ENCODE measurements around the gene SLC44A1.
"Not testable (repeated sequence)": the region's sequence is repeated elsewhere in the genome, so short reads cannot be mapped to it uniquely, and the experiment has no call there.

SLC44A1 gene

GRCh38 chr9:105243015-105243686 lies 1.3 kb upstream of the SLC44A1 start:
- DNase-seq: no peak

- DNase-seq: no peak
Measured at GRCh38 chr9:105244734-105245028, 230 bp downstream of the SLC44A1 start.

DNA sequence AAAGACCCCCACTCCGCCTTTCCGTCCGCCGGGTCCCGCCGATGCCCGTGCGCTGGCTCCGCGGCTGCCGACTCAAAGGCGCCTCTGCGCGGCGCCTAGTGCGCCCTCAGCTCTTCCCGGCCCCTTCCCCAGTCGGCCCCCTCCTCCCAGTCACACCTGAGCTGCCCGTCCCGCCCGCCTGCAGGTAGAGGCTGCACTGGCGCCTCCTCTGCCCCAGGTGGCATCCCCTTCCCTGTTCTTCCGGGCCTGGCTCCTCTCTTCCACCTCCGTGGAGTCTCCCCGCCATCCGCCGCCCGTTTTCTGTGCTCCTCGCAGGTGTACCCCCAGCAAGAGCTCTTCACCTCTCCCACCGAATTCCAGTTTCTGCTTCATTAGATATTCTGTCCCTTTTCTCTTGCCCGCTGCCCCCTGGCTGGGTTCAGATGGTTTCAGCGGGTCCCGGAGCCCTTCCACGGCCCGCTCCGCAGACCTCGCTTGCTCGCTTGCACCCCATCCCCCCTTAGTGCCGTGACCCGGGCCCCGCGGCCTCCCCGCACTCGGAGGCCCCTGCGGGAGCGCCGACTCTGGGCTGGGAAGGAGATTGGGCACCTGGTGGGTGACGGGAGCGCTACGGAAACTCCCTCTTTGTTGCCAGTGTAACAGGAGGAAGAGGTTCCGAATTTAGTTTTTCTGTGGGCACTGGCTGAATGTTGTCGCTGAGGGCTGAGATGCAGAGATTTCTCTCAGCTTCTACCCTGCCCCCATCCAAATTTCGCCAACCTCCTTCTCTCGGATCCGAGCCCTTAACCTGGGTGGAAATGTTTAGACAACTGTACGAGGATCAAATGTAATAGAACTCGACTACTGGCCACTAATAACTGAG lies 809 bp downstream of the SLC44A1 start:
- peak; percentile 61 to 88 for DNase-seq

DNA sequence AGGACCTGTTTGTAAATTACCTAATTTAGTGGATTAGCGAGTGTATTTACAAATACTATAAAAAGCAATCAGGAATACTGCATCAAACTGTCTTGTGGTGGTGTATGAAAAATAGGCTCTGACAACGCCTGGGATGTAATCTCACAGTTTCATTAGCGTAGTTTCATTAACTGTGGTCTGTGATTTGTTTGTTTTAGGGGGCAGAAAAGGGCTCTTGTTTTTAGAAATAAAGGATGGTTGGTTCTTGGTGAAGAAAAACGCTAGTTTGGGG lies 1.4 kb downstream of the SLC44A1 start:
- no peak for DNase-seq

- DNase-seq: no peak
Measured at GRCh38 chr9:105246656-105247173, 2.3 kb downstream of the SLC44A1 start.

- DNase-seq: no peak
Measured at GRCh38 chr9:105248691-105249090, 4.2 kb downstream of the SLC44A1 start.

DNA sequence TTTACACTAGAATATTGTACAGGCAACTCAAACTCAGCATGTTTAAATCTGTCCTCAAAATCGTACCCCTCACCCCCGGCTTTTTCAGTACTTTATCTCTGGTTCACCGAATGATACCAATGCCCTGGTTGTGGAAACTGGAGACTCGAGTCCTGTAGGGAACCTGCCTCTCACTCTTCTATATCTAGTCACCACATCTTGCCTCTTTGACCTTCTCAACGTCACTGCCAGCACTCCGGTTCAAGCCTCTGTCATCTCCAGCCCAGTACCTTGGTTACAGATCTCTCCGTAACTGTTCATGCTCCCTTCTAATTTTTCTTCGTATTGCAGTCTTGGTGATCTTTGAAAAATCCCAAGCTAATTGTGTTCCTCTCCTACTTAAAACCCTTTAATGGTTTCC lies 6.7 kb downstream of the SLC44A1 start:
- no peak for DNase-seq

DNA sequence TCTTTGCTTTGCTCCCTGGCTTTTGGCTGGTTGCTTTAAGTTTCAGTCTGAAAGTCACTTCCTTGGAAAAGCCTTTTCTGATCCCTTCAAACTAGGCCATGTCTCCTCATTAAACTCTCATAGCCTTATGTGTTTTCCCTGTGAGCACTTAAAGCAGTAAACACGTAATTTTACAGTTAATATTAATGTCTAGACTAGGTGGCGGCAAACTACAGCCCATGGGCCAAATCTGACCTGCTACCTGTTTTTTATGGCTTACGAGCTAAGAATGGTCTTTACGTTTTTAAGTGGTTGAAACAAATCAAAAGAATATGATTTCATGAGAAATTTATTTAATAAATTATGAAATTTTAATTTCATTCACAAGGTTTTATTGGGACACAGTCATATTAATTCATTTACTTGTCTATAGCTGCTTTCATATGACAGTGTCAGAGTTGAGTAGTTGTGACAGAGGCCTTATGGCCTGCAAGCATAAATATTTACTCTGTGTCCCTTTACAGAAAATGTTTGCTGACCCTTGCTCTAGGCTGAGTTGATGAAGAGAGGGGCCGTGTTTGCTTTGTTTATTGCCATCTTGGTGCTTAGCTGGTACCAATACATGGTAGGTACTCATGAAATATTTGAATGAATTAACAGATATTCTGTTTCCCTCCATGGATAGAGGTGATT lies 7.4 kb downstream of the SLC44A1 start:
- DNase-seq: peak; percentile 22 to 62

DNA sequence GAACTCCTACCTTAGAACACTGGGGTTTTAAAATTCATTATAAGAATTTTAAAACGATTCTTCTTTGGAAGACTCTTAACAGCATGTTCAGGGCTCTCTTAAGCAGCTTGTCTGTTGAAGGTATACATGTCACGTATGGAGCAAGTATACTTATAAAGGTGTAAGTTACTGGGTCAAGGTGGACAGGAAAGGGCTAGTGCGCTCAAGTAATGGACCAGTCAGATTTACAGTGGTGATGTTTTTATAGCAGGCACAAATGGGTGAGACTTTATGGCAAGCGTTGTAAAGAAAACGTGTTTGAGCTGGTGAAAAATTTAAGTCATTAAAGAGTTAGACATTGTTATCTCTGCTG lies 7.9 kb downstream of the SLC44A1 start:
- DNase-seq: no peak

DNA sequence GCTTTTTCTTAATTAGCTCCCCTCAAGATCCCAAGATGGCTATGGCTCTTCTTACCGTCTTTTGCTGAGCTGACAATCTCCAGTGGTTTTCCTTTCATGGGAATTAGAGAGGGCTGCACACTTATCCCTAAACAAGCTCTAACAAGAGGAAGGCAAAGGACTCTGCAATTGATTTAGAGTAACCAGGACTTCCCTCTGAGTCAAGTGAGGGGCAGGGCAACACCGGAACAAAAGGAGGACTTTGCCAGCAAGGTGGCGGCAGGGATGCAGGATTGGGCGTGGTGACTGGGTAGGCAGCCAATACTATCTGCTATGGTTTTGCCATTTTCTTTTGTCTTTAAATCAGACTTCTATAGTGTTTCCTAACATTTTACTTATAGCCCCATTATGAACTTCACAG lies 9.8 kb downstream of the SLC44A1 start:
- DNase-seq: no peak

DNA sequence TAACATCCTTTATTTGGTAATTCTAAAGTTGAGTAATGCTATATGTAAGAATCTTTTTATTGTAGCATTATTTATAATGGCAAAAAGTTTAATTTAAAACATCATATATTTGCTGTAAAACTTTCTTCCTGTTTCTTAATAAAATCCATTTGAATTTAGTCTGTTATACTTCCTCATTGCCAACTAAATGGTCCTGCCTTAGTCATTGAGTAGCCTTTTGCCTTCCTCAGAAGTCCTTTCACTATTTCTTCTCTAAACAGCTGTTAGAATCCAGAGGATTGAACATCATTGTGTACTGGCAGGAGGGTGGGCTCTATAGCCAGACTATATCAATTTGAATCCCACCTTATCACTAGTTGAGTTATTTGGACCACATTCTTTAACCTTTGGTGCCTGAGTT lies 11.0 kb downstream of the SLC44A1 start:
- DNase-seq: no peak

GRCh38 chr9:105256569-105256968 lies 12.1 kb downstream of the SLC44A1 start:
- DNase-seq: not testable (repeated sequence)

- no peak for DNase-seq
Measured at GRCh38 chr9:105257809-105258208, 13.4 kb downstream of the SLC44A1 start.

DNA sequence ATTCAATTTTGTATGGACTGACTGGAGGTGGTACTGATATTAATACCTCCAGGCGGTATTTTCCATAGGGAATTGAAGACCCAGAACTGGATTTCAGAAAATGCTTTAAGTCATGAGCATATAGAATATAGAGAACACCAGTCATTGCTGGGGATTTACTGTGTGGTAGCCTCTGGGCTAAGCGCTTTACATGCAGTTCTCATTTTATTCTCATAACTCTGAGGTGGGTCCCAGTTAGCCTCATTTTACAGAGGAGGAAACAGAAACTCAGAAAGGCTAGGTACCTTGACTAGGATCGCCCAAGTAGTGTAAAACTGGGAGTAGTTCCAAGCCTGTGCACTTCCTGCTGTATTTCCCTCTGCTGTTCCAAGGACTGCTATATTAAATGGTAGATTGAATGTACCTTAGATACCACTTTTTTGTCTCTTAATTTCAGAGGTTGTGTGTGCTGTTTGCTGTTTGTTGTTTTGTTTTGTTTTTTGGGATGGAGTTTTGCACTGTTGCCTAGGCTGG lies 13.8 kb downstream of the SLC44A1 start:
- DNase-seq: no peak

DNA sequence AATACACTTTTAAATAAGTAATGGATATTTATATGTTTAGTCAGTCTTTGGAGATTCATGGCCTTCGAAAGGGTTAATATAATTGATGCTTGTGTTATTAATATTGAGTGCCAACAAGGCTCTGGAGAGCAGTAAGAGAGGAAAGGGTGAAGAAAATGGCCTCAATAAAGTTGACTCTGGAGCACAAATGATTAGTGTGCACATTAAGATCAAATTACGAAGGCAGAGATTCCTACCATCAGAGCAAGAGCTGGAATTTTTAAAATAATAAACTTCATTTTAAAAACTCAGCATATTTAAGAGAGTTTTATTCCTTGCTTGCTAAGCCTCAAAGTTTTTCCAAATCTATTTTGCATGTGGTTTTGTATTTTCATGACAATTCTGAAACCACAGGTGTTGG lies 14.8 kb downstream of the SLC44A1 start:
- no peak for DNase-seq

DNA sequence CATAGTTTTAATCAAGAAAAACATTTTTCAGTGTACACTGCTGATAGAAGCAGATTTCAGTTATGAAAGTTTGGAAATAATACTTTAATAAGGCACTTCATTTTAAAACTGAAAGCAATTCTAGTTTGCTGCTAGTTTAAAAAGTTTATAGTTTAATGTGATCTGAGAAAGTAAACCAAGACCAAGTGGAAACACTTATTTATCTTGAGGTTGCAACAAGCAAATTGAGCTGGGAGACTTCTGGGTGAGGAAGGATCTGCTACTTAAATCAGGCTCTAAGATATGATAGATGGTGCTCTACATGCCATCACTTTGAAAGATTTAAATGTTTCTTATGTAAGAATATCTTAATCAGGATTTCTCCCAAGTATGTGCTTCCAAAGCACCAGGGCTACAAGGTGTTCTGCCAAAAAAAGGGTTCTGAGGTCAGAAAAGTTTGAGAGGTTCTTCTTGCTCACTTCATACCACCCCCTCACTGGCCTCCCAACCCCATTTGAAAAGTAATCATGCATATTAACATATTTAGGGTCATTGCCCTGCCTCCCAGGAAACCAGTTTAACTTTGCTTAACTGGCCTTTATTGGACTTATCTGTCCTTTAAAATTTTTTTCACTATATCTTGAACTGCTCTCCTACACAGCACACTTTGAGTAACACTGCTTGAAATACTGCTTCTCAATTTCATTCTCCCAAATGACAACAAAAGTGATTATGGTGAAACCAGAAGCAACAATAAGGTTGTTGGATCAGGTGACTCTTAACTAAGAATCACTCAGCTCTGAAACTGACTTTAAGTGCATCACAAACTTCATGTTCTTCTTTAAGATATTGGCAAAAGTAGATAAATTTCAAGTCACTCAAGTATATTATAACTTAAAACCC lies 15.5 kb downstream of the SLC44A1 start:
- no peak for DNase-seq

DNA sequence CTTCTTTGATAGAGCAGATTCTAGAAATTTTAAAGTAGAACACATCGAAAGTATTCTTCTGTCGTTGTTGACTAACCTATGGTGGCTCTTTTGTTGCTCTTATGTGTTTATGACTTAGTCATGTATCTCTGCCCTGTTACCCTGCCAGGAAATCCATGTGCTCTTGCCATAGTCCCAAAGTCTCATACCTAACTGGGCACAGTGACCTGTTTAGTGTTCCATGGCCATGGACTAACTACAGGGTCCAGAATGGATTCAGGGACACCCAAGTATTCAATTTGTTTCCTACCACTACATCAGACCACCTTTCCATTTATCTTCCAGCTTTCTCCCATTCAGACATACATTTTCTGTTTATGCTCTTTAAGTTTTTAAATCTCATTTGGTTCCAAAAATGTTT lies 18.0 kb downstream of the SLC44A1 start:
- DNase-seq: no peak

DNA sequence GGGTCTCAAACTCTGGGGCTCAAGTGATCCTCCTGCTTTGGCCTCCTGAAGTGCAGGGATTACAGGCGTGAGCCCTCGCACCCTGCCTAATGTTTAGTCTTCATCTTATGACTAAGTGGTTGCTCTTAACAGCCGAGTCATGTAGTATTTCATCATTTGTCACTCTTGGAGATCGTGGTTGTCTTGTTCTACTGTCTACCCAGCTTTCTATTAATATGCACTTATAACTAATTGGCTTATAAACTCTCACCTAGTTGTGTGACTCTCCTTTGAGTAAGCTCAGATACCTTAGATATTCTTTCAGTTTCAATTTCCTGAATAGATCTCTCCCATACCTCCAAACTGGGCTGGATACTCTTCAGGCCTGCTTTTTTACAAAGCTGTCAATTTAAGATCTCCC lies 19.9 kb downstream of the SLC44A1 start:
- DNase-seq: no peak

DNA sequence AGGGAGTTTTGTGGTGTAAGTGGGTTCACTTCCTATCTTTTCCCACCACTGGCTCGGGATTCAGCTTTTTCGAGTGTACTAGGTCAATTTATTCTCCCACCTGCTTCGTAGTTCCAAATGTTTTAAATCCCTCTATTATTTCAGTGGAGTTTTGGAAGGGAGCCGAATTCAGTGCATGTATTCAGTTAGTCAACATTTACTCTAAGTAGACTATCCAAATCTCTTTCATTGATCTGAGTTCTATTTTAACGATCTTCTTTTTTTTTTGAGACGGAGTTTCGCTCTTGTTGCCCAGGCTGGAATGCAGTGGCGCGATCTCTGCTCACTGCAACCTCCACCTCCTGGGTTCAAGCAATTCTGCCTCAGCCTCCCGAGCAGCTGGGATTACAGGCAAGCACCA lies 23.8 kb downstream of the SLC44A1 start:
- DNase-seq: not testable (repeated sequence)

DNA sequence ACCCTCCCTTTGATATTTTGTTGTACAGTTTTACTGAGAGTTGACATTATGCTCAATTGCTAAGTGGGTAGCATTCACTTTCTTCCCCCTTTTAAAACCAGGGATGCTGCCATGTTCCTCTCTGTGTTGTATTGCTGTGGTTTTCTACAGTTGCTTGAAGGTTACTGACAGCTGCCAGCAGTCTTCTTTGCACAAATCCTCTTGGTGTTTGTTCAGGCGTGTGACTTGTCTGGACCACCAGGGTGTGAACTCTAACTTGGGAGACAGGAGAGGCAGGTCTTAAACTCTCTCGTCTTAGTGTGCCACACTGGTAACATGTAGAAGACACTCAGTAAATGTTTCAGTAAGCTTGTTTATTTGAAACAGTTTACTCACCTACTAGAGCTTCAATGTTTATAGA lies 25.1 kb downstream of the SLC44A1 start:
- no peak for DNase-seq

DNA sequence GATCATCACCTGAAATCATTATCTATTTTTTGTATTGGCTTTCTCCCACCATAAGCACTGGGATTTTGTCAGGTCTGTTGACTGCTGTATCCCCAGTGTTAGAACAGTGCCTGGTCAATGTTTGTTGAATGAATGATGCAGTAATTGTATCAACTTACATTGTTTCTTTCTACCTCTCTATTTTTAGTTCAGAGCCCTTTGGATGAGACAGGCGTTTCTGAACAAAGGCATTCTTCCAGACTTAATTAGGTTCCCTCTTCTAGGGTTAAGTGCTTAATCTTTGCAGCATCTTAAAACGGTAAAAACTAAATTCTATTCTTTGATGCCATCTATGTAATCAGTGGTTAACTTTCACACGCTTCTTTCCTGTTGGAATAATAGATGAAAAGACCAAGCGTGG lies 26.3 kb downstream of the SLC44A1 start:
- no peak for DNase-seq

DNA sequence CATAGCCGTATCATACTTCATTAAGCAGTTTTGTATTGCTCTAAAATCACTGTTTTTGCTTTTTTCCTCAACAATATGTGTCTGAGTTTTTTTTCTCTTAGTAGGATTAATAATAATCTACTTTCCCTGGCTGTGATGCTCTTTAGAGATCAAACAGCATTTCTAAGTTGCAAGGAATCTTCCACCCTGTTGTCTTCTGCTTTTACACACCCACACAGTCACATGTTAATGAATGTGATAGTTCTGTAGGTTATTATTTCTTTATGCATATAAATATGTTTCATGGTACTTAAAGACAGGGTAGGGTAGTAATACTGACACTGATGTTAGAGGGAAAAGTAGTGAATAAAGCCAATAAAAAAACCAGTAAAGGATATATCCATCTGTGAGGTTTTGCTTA lies 29.3 kb downstream of the SLC44A1 start:
- no peak for DNase-seq

- no peak for DNase-seq
Measured at GRCh38 chr9:105275111-105275510, 30.7 kb downstream of the SLC44A1 start.

All from NCI-H526 (cell line).